T-helper 17 cell (primary cell): Measurements from ENCODE around the gene KLHL15. TPM values are rescaled to one million over a fixed set of nuclear protein-coding genes. Genes with fewer than 3 reads are reported as not detected.

Source experiments
- ATAC-seq: fragments of 150-1000 bp; cut with Tn5 transposase; 2 replicates; pipeline ENCODE4 v1.10.0; 2021; ENCODE audit warnings: mild to moderate bottlenecking, moderate library complexity
- DNase-seq, 3 donors: peaks; one replicate each; pipeline versions ENCODE4 v3.0.0 to v3.0.0-alpha.2; 2020 to 2021
- H3K9me3 ChIP-seq: one replicate; pipeline ENCODE4 v1.7.0; 2013; ENCODE audit warnings: low read length, mild to moderate bottlenecking; ENCODE audit not compliant: control insufficient read depth, poor library complexity, severe bottlenecking
- H3K27ac Mint-ChIP-seq: one replicate; pipeline ENCODE4 v1.8.0; 2022; ENCODE audit warnings: mild to moderate bottlenecking, moderate library complexity, mixed read lengths
- H3K27me3 Mint-ChIP-seq: one replicate; pipeline ENCODE4 v1.8.0; 2022; ENCODE audit warnings: mixed read lengths
- H3K36me3 Mint-ChIP-seq: one replicate; pipeline ENCODE4 v1.8.0; 2022; ENCODE audit warnings: low read depth, mixed read lengths
- H3K4me1 Mint-ChIP-seq: one replicate; pipeline ENCODE4 v1.8.0; 2022; ENCODE audit warnings: mild to moderate bottlenecking, mixed read lengths
- H3K4me3 Mint-ChIP-seq: one replicate; pipeline ENCODE4 v1.8.0; 2022; ENCODE audit warnings: mild to moderate bottlenecking, moderate library complexity, mixed read lengths
- total RNA-seq, 4 donors: library from RNA in 2 of 4; stranded (reverse) in 2 of 4; gene quantifications; one replicate each; pipeline ENCODE4 v1.2.3 and lab custom pipeline; 2022 to 2026

The KLHL15 gene
- total RNA-seq, 2 donors from 2014 or later = 19.4 to 20.1 TPM

DNA sequence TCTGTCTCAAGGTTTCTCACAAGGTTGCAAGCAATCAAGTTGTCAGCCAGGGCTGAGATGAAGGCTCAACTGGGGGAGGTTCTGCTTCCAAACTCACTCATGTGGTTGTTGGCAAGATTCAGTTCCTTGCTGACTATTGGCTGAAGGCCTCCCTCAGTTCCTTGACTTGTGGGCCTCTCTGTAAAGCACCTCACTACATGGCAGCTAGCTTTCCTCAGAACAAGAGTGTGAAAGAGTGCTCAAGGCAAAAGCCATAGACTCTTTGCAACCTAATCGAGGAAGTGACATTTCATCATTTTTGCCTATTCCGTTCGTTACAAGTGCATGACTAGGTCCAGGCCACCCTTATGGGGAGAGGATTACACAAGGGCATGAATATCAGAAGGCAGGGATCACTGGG, 67.2 kb downstream of the KLHL15 start:
- no peak overlapping the region for H3K27ac Mint-ChIP-seq
- peaks cover 4% of the 10 kb centered on the region for H3K4me1 Mint-ChIP-seq
- H3K36me3 Mint-ChIP-seq = no peaks in the 10 kb centered on the region
- DNase-seq = no peak
- H3K9me3 ChIP-seq = no peaks in the 10 kb centered on the region
- H3K27me3 Mint-ChIP-seq = no peaks in the 10 kb centered on the region
- no peak for ATAC-seq
- no peak overlapping the region for H3K4me3 Mint-ChIP-seq

GRCh38 chrX:23954396-23954795, 72.6 kb downstream of the KLHL15 start:
- Mint-ChIP-seq H3K4me1 (peaks cover 13% of the 10 kb centered on the region), H3K4me3 (no peak overlapping the region), H3K27ac (peak overlapping the region; percentile 90)

DNA sequence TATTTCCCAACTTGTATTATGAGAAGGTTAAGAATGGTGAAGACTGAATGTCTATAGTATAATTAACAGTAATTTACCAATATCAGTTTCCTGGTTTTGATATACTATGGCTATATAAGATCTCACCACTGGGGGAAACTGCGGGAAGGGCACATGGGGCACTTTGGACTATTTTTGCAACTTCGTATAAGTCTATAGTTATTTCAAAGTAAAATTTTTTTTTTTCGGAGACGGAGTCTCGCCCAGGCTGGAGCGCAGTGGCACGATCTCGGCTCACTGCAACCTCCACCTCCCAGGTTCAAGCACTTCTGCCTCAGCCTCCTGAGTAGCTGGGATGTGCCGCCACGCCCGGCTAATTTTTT, 73.1 kb downstream of the KLHL15 start:
- DNase-seq (no peak), ATAC-seq (peak; percentile 37)
- Mint-ChIP-seq H3K27me3 (no peaks in the 10 kb centered on the region), H3K36me3 (no peaks in the 10 kb centered on the region), H3K4me1 (peaks cover 13% of the 10 kb centered on the region), H3K27ac (peak overlapping the region; percentile 90), H3K4me3 (peak overlapping the region; percentile 91)
- H3K9me3 ChIP-seq = no peaks in the 10 kb centered on the region

More at GRCh38 chrX:23954396-23954795, 72.6 kb downstream of the KLHL15 start:
- DNase-seq = no peak
- Mint-ChIP-seq H3K27me3 (no peaks in the 10 kb centered on the region), H3K36me3 (no peaks in the 10 kb centered on the region)
- no peak for ATAC-seq
- H3K9me3 ChIP-seq = no peaks in the 10 kb centered on the region

DNA sequence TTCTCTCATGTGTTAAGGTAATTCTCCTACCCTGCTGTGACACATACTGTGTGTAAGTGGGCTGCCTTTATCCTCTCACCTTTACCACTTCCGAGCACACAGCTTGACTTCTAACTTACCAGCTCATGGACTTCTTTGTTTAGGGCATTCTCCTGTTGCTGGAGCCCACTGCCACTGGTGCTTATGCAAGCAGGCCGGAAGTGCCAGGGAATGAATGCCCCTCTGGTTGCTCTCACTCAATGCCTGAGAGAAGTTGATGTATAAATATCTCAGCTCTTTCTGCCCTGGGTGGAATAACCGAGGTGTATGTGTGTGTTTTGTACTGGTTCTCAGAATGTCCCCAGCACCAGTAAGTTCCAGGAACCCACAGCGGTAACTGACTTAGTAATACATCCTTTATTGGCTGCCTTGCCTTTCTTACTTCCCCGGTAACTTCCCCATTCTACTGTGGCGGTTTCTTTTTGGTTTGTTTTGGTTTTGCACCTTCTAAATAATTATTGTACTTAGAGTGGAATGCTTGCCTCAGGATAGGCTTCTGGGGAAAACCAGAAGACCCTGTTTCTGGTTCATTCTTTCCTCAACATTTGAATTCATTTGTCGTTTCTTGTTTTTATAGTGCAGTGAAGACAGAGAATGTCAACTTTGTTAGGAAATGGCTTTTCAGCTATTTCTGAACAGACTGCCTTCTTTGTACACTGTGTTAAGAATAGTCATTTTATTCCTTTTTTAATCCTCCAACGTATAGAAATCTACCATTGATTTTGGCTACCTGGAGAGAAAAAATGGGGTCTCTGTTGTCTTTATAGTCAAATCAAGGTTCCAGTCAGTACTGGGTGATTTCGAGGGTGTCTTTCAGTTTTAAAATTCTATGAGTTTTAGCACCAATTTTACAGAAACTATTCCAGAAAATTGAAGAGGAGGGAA, 73.7 kb downstream of the KLHL15 start:
- DNase-seq = peak in 2 of 3 donors; percentile 4 to 7
- H3K4me3 Mint-ChIP-seq = peak overlapping the region; percentile 91
- peaks cover 13% of the 10 kb centered on the region for H3K4me1 Mint-ChIP-seq
- H3K27me3 Mint-ChIP-seq = no peaks in the 10 kb centered on the region
- H3K9me3 ChIP-seq = no peaks in the 10 kb centered on the region
- H3K36me3 Mint-ChIP-seq = no peaks in the 10 kb centered on the region
- peak overlapping the region; percentile 90 for H3K27ac Mint-ChIP-seq
- ATAC-seq = peak; percentile 95

GRCh38 chrX:23952391-23952790, 74.6 kb downstream of the KLHL15 start:
- Mint-ChIP-seq H3K4me1 (peaks cover 13% of the 10 kb centered on the region), H3K36me3 (no peaks in the 10 kb centered on the region), H3K27ac (peak overlapping the region; percentile 90), H3K27me3 (no peaks in the 10 kb centered on the region), H3K4me3 (peak overlapping the region; percentile 31)
- DNase-seq (no peak), ATAC-seq (no peak)
- no peaks in the 10 kb centered on the region for H3K9me3 ChIP-seq

DNA sequence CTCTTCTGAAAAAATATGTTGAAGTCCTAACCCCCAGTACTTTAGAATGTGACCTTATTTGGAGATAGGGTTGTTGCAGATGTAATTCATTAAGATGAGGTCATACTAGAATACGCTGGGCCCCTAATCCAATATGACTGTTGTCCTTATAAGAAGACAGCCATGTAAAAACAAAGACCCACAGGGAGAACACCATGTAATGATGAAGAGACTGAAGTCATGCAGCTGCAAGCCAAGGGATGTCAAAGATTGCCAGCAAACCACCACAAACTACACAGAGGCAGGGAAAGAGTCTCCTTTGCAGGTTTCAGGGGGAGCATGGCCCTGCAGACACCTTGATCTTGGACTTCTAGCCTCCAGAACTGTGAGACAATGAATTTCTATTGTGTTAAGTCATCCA, 81.8 kb downstream of the KLHL15 start:
- no peaks in the 10 kb centered on the region for H3K9me3 ChIP-seq

DNA sequence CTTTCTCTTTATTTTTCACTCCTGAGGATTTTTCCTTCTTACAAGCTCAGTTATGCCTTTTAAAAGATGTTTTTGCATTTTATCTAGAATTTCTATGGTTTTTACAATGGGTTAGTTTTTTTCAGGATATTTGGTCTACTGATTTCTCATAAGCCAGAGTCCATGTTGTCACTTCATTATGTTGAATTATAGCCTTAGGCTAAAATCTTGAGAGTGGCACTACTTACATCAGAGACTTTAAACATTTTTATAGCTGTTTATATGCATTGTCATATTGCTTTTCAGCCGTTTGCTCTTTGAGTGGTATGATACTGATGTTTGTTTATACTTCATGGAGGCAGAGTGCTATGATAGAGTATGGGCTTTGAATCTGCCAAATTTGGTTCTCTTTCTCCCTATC, 82.8 kb downstream of the KLHL15 start:
- H3K9me3 ChIP-seq = no peaks in the 10 kb centered on the region
- peaks cover 5% of the 10 kb centered on the region for H3K36me3 Mint-ChIP-seq
- H3K4me1 Mint-ChIP-seq = no peaks in the 10 kb centered on the region
- no peak for ATAC-seq
- no peaks in the 10 kb centered on the region for H3K27me3 Mint-ChIP-seq
- H3K4me3 Mint-ChIP-seq = no peak overlapping the region
- DNase-seq = no peak
- no peak overlapping the region for H3K27ac Mint-ChIP-seq

More for the DNA sequence above, 81.8 kb downstream of the KLHL15 start:
- DNase-seq (no peak), ATAC-seq (no peak)
- Mint-ChIP-seq H3K4me3 (no peak overlapping the region), H3K36me3 (peaks cover 5% of the 10 kb centered on the region), H3K27ac (no peak overlapping the region), H3K4me1 (peaks cover 2% of the 10 kb centered on the region), H3K27me3 (no peaks in the 10 kb centered on the region)

GRCh38 chrX:23939203-23939602, 87.8 kb downstream of the KLHL15 start:
- peaks cover 5% of the 10 kb centered on the region for H3K36me3 Mint-ChIP-seq
- no peak overlapping the region for H3K4me3 Mint-ChIP-seq
- H3K27me3 Mint-ChIP-seq = no peaks in the 10 kb centered on the region
- ATAC-seq (no peak), DNase-seq (no peak)
- H3K9me3 ChIP-seq = no peaks in the 10 kb centered on the region
- no peaks in the 10 kb centered on the region for H3K4me1 Mint-ChIP-seq
- H3K27ac Mint-ChIP-seq = no peak overlapping the region

GRCh38 chrX:23938690-23939089, 88.3 kb downstream of the KLHL15 start:
- H3K4me1 Mint-ChIP-seq = no peaks in the 10 kb centered on the region
- H3K9me3 ChIP-seq = no peaks in the 10 kb centered on the region
- no peak overlapping the region for H3K4me3 Mint-ChIP-seq
- ATAC-seq (no peak), DNase-seq (no peak)
- H3K27ac Mint-ChIP-seq = no peak overlapping the region
- H3K36me3 Mint-ChIP-seq = peaks cover 5% of the 10 kb centered on the region
- no peaks in the 10 kb centered on the region for H3K27me3 Mint-ChIP-seq

GRCh38 chrX:23937100-23937499, 89.9 kb downstream of the KLHL15 start:
- H3K9me3 ChIP-seq = no peaks in the 10 kb centered on the region

GRCh38 chrX:23936180-23936579, 90.8 kb downstream of the KLHL15 start:
- H3K4me1 Mint-ChIP-seq = peaks cover 2% of the 10 kb centered on the region
- no peaks in the 10 kb centered on the region for H3K27me3 Mint-ChIP-seq
- H3K9me3 ChIP-seq = no peaks in the 10 kb centered on the region
- H3K4me3 Mint-ChIP-seq = no peak overlapping the region
- DNase-seq (no peak), ATAC-seq (no peak)
- H3K36me3 Mint-ChIP-seq = no peaks in the 10 kb centered on the region
- H3K27ac Mint-ChIP-seq = no peak overlapping the region

More at GRCh38 chrX:23937100-23937499, 89.9 kb downstream of the KLHL15 start:
- no peaks in the 10 kb centered on the region for H3K27me3 Mint-ChIP-seq
- DNase-seq (no peak), ATAC-seq (no peak)
- no peak overlapping the region for H3K4me3 Mint-ChIP-seq
- no peak overlapping the region for H3K27ac Mint-ChIP-seq
- no peaks in the 10 kb centered on the region for H3K4me1 Mint-ChIP-seq
- no peaks in the 10 kb centered on the region for H3K36me3 Mint-ChIP-seq

DNA sequence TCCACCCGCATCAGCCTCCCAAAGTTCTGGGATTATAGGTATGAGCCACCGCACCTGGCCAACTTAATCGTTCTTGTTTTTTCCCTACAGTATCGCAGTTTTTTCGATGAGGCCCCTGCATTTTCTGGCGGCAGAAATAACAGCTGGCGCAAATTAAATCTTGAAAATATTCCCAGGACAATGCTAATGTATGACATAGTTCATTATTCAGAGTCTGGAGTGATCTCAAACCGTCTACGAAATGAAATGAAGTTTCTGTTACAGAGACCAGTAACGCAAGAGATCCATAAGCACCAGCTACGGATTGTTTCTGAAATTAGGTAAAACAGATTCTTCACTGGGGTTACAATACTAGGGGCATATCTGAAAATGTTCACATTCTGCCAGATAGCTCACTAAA, 91.9 kb downstream of the KLHL15 start:
- no peak for DNase-seq
- Mint-ChIP-seq H3K27ac (no peak overlapping the region), H3K4me3 (no peak overlapping the region), H3K4me1 (peaks cover 5% of the 10 kb centered on the region), H3K27me3 (no peaks in the 10 kb centered on the region), H3K36me3 (no peaks in the 10 kb centered on the region)
- no peak for ATAC-seq
- no peaks in the 10 kb centered on the region for H3K9me3 ChIP-seq
